H7 (cell line): ENCODE results near the gene LSMEM2. TPM values are rescaled to one million over a fixed set of nuclear protein-coding genes. Genes with fewer than 3 reads are reported as not detected.
A peak's percentile ranks its signal among the peaks of the same experiment; 100 is the strongest.
"Not testable (repeated sequence)": the region's sequence is repeated elsewhere in the genome, so short reads cannot be mapped to it uniquely, and the experiment has no call there.

Experiments used
- DNase-seq: peaks from one replicate; pipeline ENCODE4 v3.0.0; 2012
- H3K27me3 ChIP-seq: 2 replicates; pipeline ENCODE4 v1.6.0; 2011; ENCODE audit warnings: mild to moderate bottlenecking, low read length; ENCODE audit not compliant: control insufficient read depth, insufficient read depth
- H3K36me3 ChIP-seq: replicated peaks from 2 replicates; pipeline ENCODE4 v1.5.1; 2011; ENCODE audit warnings: low read length; ENCODE audit not compliant: control insufficient read depth, insufficient read depth
- H3K4me3 ChIP-seq: 2 replicates; pipeline ENCODE4 v1.5.1; 2011; ENCODE audit warnings: low read depth, mild to moderate bottlenecking, control low read depth, low read length, moderate library complexity; ENCODE audit not compliant: insufficient read depth
- total RNA-seq: library from RNA; depleted of rRNA; stranded (reverse); fragments of >200 nt; shearing (Covaris generic); gene quantifications from 2 replicates; pipeline ENCODE4 v1.2.3, GENCODE V29; 2014

LSMEM2 gene
- total RNA-seq, 1 experiment from 2014 or later: 0.07 TPM

GRCh38 chr3:50241713-50242380 is 37.0 kb upstream of the LSMEM2 start:
- no peak for DNase-seq
- Histone ChIP-seq H3K36me3 (no peaks in the 10 kb centered on the region; the same call in 1 of the 2 replicates), H3K27me3 (no peaks in the 10 kb centered on the region), H3K4me3 (no peak overlapping the region)

DNA sequence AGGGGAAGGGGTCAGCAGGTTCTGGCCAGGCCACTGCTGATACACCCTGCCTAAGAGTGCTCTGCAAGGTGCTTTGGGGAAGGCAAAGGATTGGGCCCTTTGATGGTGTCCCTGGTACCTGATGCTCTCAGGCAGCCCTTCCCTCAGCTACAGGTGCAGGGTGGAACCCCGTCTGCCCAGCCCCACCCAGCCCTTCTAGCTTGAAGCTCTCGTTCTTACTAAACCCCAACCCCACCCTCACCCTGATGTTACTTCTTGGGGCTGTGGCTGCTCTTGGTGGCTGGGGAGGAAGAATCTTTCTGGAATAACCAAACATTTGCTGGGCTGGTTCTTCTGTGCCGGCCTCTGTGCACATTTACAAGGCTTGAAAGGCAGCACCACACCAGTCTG is 36.5 kb upstream of the LSMEM2 start:
- DNase-seq: no peak
- Histone ChIP-seq H3K27me3 (no peaks in the 10 kb centered on the region), H3K4me3 (no peak overlapping the region), H3K36me3 (peaks cover 2% of the 10 kb centered on the region)

GRCh38 chr3:50242851-50243542 is 35.9 kb upstream of the LSMEM2 start:
- peak; percentile 70 for DNase-seq
- H3K27me3 ChIP-seq: no peaks in the 10 kb centered on the region
- peaks cover 4% of the 10 kb centered on the region for H3K36me3 ChIP-seq
- no peak overlapping the region for H3K4me3 ChIP-seq

GRCh38 chr3:50243543-50243895 is 35.4 kb upstream of the LSMEM2 start:
- H3K27me3 ChIP-seq: no peaks in the 10 kb centered on the region
- DNase-seq: no peak
- no peak overlapping the region for H3K4me3 ChIP-seq
- H3K36me3 ChIP-seq: peaks cover 4% of the 10 kb centered on the region

- H3K27me3 ChIP-seq, H3K4me3 ChIP-seq, DNase-seq: not testable (repeated sequence)
These were observed 34.1 kb upstream of the LSMEM2 start for GRCh38 chr3:50244813-50245212.

DNA sequence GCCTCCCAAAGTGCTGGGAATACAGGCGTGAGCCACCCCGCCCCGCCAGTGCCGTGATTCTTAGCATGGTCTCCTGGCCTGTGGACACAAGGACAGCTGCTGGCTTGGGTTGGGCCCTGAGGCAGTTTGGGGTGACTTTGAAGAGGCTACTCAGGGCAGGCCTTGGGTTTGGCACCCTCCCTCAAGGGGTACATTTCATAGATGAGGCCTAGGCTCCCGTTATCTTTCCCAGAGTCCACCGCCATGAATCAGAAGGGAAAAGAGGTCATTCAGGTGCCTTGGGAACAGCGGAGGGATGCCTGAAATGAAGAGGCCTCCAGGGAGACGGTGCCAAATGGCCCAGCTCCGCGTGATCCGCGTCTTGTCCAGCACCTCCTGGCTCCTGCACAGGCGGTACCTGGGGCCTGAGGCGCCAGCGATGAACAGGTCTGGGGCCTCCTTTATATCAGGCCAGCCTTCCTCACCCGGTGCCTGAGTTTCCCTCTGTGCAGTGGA is 33.6 kb upstream of the LSMEM2 start:
- peaks cover 4% of the 10 kb centered on the region for H3K36me3 ChIP-seq
- no peak overlapping the region for H3K4me3 ChIP-seq
- no peaks in the 10 kb centered on the region for H3K27me3 ChIP-seq
- DNase-seq: peak; percentile 56

More at GRCh38 chr3:50244813-50245212, 34.1 kb upstream of the LSMEM2 start:
- not testable (repeated sequence) for H3K36me3 ChIP-seq

- no peaks in the 10 kb centered on the region for H3K27me3 ChIP-seq
- H3K36me3 ChIP-seq: peaks cover 4% of the 10 kb centered on the region
- peak; percentile 96 for DNase-seq
- H3K4me3 ChIP-seq: peak overlapping the region; percentile 6; the same call in 1 of the 2 replicates
These were observed 32.9 kb upstream of the LSMEM2 start for GRCh38 chr3:50245831-50246516.

DNA sequence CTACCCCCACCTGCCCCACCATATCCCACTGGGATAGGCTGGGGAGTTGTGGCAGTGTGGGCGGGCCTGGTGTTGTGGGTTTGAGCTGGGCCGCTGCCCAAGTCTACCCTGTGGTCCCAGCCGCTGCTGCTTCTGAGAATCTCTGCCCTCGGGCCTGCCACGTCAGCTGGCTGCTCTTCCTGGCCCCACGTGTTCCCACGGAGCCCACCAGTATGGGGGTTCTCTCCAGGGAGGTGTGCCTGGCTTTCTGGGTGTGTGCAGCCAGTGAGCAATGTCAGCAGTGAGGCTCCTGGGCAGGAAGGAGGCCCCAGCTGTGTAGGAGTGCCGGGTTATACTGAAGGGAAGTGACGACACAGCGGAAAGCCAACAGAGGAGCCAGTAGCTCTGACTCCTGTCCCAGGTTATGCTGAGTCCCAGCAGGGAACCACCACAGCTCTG is 32.4 kb upstream of the LSMEM2 start:
- peak; percentile 72 for DNase-seq
- Histone ChIP-seq H3K27me3 (no peaks in the 10 kb centered on the region), H3K36me3 (peaks cover 4% of the 10 kb centered on the region), H3K4me3 (no peak overlapping the region)

DNA sequence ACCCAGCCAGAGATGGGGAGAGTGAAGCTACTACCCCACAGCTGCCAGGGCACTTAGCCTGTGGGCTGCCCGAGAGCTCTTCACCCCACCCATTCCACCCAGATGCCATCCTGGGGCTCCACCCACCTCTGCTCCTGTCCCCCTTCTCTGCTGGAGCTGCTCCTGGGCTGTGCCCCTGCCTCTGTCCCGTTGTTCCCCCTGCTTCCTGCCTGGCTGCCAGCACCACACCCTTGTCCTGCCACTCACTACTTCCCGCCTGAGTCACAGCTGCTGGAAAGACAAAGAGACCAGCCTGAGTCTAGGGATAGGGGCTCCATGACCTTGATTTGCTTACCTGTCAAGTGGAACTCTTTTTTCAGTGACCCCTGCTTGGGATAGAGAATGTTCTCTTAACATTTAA is 30.5 kb upstream of the LSMEM2 start:
- no peak overlapping the region for H3K4me3 ChIP-seq
- H3K27me3 ChIP-seq: no peaks in the 10 kb centered on the region
- peaks cover 12% of the 10 kb centered on the region for H3K36me3 ChIP-seq
- no peak for DNase-seq

- no peaks in the 10 kb centered on the region for H3K27me3 ChIP-seq
- peaks cover 12% of the 10 kb centered on the region for H3K36me3 ChIP-seq
- DNase-seq: no peak
- H3K4me3 ChIP-seq: no peak overlapping the region
These were observed 29.4 kb upstream of the LSMEM2 start for GRCh38 chr3:50249457-50249856.

DNA sequence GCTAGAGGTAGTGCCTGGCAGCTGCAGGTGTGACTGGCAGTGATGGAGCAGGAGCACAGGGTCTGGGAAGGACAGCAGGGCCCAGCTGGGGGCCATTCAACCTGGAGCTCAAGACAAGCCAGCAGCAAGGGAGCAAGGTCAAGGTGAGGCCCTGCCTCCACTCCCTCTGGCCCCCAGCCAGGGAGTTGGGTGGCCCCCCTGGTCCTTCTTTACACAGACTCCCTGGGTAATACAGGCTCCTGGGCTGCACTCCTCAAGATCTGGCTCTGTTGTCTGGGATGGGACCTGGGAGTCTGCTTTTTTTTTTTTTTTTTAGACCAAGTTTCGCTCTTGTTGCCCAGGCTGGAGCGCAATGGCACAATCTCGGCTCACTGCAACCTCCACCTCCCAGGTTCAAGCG is 28.4 kb upstream of the LSMEM2 start:
- no peaks in the 10 kb centered on the region for H3K27me3 ChIP-seq
- no peak overlapping the region for H3K4me3 ChIP-seq
- H3K36me3 ChIP-seq: peaks cover 13% of the 10 kb centered on the region
- DNase-seq: no peak

DNA sequence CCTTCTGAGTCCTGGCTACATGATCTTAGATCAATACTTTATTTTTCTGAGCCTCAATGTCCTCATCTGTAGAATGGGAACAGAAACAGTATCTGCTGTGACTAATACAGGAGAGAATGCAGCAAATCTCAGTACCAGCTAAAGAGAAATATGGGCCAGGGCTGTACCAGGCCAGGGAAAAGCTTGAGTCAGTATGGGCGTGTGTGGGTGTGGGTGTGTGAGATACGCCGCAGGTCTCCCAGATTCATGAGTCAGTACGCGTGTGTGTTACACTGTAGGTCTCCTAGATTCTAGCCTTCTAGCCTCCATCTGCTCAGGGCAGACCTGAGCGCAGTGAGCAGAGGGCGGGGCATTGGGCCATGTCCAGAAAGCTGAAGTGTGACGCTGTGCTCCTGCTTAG is 27.7 kb upstream of the LSMEM2 start:
- Histone ChIP-seq H3K4me3 (no peak overlapping the region), H3K36me3 (peaks cover 16% of the 10 kb centered on the region), H3K27me3 (no peaks in the 10 kb centered on the region)
- no peak for DNase-seq

DNA sequence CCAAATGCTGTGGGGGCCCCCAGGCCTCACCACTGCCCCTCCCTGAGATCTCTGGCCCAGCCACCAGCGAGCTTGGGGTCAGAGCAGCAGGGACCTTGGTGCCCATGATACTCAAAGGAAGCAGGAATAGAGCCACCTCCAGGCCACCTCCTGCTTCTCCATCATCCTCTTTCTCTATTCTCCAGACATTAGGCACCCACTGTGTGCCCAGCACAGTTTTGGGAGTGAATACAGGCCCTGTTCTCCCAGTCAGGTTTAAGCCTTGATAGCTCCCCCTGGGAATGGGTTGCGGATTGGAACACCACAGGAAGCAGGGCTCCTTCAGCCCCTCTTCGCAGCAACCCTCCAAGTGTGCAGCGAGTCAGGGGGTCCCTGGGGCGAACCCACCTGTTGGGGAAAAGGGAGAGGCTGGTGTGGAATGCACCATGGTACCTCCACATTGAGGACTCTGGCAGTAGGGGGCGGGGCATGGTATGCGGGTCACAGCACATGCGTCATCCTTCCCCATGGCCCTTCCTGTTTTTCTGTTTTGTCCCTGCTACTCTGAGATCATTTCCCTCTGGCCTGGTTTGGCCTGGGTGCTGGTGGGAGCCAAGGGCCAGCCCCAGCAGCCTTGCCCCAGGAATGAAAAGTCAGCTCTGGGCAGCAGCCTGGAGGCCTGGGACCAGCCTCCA is 24.2 kb upstream of the LSMEM2 start:
- Histone ChIP-seq H3K4me3 (no peak overlapping the region), H3K36me3 (peaks cover 27% of the 10 kb centered on the region), H3K27me3 (no peaks in the 10 kb centered on the region)
- peak; percentile 72 for DNase-seq

DNA sequence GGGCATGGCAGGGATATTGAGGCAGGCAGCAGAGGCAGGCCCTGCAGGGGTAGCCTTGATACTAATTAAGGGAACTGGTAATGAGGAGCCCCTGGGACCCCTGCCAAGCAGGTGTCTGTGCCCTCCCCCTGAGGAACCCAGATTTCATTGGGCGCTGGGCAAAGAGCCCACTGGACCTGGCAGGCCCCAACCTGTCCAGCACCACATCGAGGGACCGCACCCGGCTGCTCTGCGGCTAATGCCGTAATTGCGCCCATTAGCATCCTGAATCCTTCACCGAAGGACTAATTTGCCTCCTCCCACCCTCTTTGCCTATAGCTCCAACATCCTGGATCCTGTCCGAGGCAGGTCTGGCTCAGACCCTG is 23.7 kb upstream of the LSMEM2 start:
- no peak overlapping the region for H3K4me3 ChIP-seq
- peaks cover 27% of the 10 kb centered on the region for H3K36me3 ChIP-seq
- H3K27me3 ChIP-seq: no peaks in the 10 kb centered on the region
- DNase-seq: no peak
